ENCODE measurements around the gene NBEA. TPM values are rescaled to one million over a fixed set of nuclear protein-coding genes. Genes with fewer than 3 reads are reported as not detected.
"Not testable (repeated sequence)": the region's sequence is repeated elsewhere in the genome, so short reads cannot be mapped to it uniquely, and the experiment has no call there.

The NBEA gene
- total RNA-seq, 1 donor from 2014 or later, result 3.9 TPM

GRCh38 chr13:35659796-35660195 lies 717.7 kb downstream of the NBEA start:
- H3K4me1 Mint-ChIP-seq, result no peaks in the 10 kb centered on the region
- CTCF ChIA-PET, result no interaction called here
- DNase-seq (no peak), ATAC-seq (ENCODE audit: low read depth) (no peak)
- H3K36me3 Mint-ChIP-seq (ENCODE audit: low read depth), result peaks cover 7% of the 10 kb centered on the region
- POLR2A ChIA-PET, result no interaction called here
- no peaks in the 10 kb centered on the region for H3K27me3 Mint-ChIP-seq
- H3K9me3 Mint-ChIP-seq, result no peaks in the 10 kb centered on the region
- TF ChIP-seq, protein P1, sequence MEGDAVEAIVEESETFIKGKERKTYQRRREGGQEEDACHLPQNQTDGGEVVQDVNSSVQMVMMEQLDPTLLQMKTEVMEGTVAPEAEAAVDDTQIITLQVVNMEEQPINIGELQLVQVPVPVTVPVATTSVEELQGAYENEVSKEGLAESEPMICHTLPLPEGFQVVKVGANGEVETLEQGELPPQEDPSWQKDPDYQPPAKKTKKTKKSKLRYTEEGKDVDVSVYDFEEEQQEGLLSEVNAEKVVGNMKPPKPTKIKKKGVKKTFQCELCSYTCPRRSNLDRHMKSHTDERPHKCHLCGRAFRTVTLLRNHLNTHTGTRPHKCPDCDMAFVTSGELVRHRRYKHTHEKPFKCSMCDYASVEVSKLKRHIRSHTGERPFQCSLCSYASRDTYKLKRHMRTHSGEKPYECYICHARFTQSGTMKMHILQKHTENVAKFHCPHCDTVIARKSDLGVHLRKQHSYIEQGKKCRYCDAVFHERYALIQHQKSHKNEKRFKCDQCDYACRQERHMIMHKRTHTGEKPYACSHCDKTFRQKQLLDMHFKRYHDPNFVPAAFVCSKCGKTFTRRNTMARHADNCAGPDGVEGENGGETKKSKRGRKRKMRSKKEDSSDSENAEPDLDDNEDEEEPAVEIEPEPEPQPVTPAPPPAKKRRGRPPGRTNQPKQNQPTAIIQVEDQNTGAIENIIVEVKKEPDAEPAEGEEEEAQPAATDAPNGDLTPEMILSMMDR (IDR thresholded peaks at IDR 0.05), result no peak
- no peak overlapping the region for H3K4me3 Mint-ChIP-seq
- intact Hi-C loops (cut with micrococcal nuclease), result no loop called here
- H3K27ac Mint-ChIP-seq, result no peak overlapping the region

GRCh38 chr13:35664747-35665146 lies 722.7 kb downstream of the NBEA start:
- no peak overlapping the region for H3K27ac Mint-ChIP-seq
- no peaks in the 10 kb centered on the region for H3K4me1 Mint-ChIP-seq
- CTCF ChIA-PET, result no interaction called here
- ATAC-seq (ENCODE audit: low read depth) (no peak), DNase-seq (no peak)
- H3K27me3 Mint-ChIP-seq, result no peaks in the 10 kb centered on the region
- intact Hi-C loops (cut with micrococcal nuclease), result no loop called here
- H3K9me3 Mint-ChIP-seq, result no peaks in the 10 kb centered on the region
- H3K36me3 Mint-ChIP-seq (ENCODE audit: low read depth), result no peaks in the 10 kb centered on the region
- TF ChIP-seq, protein P1 (IDR thresholded peaks at IDR 0.05), result no peak
- H3K4me3 Mint-ChIP-seq, result no peak overlapping the region
- POLR2A ChIA-PET, result no interaction called here

DNA sequence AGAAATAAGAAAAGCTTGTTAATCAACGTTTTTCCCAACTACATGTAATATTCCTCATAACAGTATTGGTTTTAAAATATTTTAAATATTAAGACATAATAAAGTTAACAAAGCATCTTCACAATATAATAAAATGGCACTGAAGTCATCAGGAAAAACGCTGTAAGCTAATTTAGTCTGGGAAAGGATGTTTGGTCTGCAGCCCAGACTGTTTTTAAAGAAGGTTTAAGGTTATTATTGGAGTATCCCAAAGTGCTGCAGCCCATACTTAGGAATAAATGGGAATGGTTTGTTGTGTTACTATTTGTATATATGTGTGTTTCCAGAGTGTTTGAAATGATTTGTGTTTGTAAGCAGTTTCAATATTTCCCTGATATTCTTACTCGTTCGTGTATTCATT lies 727.3 kb downstream of the NBEA start:
- no peak for DNase-seq
- Mint-ChIP-seq H3K4me1 (no peaks in the 10 kb centered on the region), H3K27ac (no peak overlapping the region), H3K4me3 (no peak overlapping the region), H3K36me3 (ENCODE audit: low read depth) (no peaks in the 10 kb centered on the region), H3K9me3 (no peaks in the 10 kb centered on the region), H3K27me3 (no peaks in the 10 kb centered on the region)
- ChIA-PET POLR2A (no interaction called here), CTCF (no interaction called here)
- ATAC-seq (ENCODE audit: low read depth), result no peak
- intact Hi-C loops (cut with micrococcal nuclease), result no loop called here
- TF ChIP-seq, protein P1 (IDR thresholded peaks at IDR 0.05), result no peak

DNA sequence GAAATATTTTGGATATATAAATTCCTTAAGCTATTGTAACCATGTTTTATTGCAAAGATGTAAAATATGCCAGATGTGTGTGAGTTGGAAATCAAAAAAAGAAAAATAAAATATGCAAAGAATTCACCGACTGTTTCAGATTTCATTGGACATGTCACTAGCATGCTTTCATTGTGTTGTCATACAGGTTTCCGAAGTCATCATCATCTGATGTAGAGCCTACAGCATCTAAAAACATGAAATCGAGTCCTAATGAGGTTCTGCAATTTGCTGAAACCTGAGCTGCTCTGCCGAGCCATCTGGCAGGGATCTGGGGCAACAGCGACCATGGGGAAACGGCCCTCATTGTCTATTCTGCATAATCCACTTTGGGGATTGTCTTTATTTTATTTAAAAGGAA lies 730.5 kb downstream of the NBEA start:
- no peaks in the 10 kb centered on the region for H3K36me3 Mint-ChIP-seq (ENCODE audit: low read depth)
- POLR2A ChIA-PET, result no interaction called here

GRCh38 chr13:35675651-35676050 lies 733.6 kb downstream of the NBEA start:
- H3K27me3 Mint-ChIP-seq, result no peaks in the 10 kb centered on the region
- H3K4me3 Mint-ChIP-seq, result no peak overlapping the region
- H3K36me3 Mint-ChIP-seq (ENCODE audit: low read depth), result no peaks in the 10 kb centered on the region
- ATAC-seq (ENCODE audit: low read depth) (no peak), DNase-seq (no peak)
- POLR2A ChIA-PET, result no interaction called here
- H3K9me3 Mint-ChIP-seq, result no peaks in the 10 kb centered on the region
- TF ChIP-seq, protein P1 (IDR thresholded peaks at IDR 0.05), result no peak
- H3K27ac Mint-ChIP-seq, result no peak overlapping the region
- H3K4me1 Mint-ChIP-seq, result no peaks in the 10 kb centered on the region
- intact Hi-C loops (cut with micrococcal nuclease), result no loop called here
- CTCF ChIA-PET, result no interaction called here

More for the DNA sequence above, 730.5 kb downstream of the NBEA start:
- DNase-seq, result no peak
- no peaks in the 10 kb centered on the region for H3K4me1 Mint-ChIP-seq
- CTCF ChIA-PET, result no interaction called here
- no peak overlapping the region for H3K4me3 Mint-ChIP-seq
- H3K27me3 Mint-ChIP-seq, result no peaks in the 10 kb centered on the region
- ATAC-seq (ENCODE audit: low read depth), result no peak
- no peaks in the 10 kb centered on the region for H3K9me3 Mint-ChIP-seq
- H3K27ac Mint-ChIP-seq, result no peak overlapping the region
- TF ChIP-seq, protein P1 (IDR thresholded peaks at IDR 0.05), result no peak
- intact Hi-C loops (cut with micrococcal nuclease), result no loop called here

DNA sequence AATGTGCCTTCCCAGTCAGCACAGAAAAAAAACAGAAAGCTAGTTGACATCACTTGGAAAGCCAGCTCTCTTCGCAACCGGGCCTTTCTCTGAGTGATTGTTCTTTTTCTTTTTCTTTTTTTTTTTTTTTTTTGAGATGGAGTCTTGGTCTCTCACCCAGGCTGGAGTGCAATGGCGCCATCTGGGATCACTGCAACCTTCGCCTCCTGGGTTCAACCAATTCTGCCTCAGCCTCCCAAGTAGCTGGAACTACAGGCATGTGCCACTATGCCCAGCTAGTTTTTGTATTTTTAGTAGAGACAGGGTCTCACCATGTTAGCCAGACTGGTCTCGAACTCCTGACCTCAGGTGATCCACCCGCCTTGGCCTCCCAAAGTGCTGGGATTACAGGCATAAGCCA lies 735.8 kb downstream of the NBEA start:
- H3K4me1 Mint-ChIP-seq; H3K9me3 Mint-ChIP-seq; POLR2A ChIA-PET; ATAC-seq (ENCODE audit: low read depth); H3K36me3 Mint-ChIP-seq (ENCODE audit: low read depth); DNase-seq; CTCF ChIA-PET; H3K27ac Mint-ChIP-seq; H3K27me3 Mint-ChIP-seq; intact Hi-C loops (cut with micrococcal nuclease); H3K4me3 Mint-ChIP-seq: not testable (repeated sequence)

All from activated B cell treated with CpG ODN at 0.5 μM for 24 hours (primary cell).